ENCODE data around the gene METTL21C. TPM values are rescaled to one million over a fixed set of nuclear protein-coding genes. Genes with fewer than 3 reads are reported as not detected.

Gene METTL21C
- total RNA-seq, 2 donors from 2014 or later: not detected

DNA sequence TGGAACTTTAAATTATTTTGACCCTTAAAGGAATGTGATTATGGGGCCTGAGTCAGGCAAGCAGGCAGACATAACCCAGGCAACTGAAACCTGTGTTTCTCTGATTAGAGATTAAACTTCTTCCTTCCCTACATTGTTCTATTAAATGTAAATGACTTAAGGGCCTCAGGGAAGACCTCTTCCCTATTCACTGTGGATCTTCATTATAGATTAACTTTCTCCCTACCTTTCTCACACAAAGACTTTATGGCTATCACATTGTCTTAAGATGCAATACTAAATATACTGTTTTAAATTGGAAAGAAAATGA, 8.8 kb upstream of the METTL21C start:
- TF ChIP-seq POLR2AphosphoS5 (IDR thresholded peaks at IDR 0.05) (no peak), CTCF (IDR thresholded peaks at IDR 0.05) (no peak), POLR2A (IDR thresholded peaks at IDR 0.05) (no peak)
- Histone ChIP-seq H3K36me3 (no peaks in the 10 kb centered on the region), H3K9me3 (no peaks in the 10 kb centered on the region), H3K27me3 (replicated peaks; ENCODE audit: insufficient read depth) (no peaks in the 10 kb centered on the region), H3K4me1 (replicated peaks) (no peaks in the 10 kb centered on the region), H3K4me3 (no peak overlapping the region), H3K27ac (no peak overlapping the region)
- no peak for DNase-seq (ENCODE audit: low spot score)
- intact Hi-C loops (cut with DNase I): loop anchor here (5.0 kb wide), 1 partner anchor 106 kb away; the partner anchor contains the start of gene TPP2

DNA sequence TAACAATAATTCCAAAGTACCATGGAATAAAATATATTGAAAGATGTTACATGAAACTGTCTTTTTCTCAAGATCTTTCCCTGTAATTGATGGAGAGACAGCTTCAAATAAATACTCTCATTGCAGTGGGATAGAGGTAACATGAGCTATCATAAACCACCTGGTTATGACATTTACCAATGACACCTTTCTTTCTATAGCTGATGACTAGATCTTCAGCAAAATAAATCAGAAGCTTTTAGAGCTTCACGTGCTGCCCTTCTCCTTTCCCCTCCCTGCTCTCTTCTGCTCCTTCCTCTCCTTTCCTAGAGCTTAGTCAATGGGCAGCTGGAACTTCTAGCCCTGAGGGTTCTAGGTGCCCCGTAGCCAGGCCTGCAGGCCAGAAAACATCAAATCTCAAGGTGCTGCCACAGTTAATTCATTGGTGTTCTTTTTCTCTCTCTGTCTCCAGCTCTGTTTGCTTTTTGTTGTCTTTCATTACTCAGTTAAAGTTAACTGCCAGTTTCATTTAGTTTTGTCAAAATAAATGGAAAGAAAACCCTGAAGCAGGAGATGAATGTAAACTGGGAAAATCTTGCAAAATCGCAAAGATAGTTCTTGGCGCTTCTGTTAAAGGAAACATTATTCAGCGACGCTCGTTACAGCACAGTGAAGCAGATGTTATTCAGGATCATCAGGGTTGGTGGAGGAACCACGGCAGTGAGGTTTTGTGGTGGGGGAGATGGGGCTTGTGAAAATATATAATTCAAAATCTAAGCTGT, 8.3 kb upstream of the METTL21C start:
- WGBS: 52% methylated on average over 8 of the region's 8 CpGs
- Histone ChIP-seq H3K27me3 (replicated peaks; ENCODE audit: insufficient read depth) (no peaks in the 10 kb centered on the region), H3K4me1 (replicated peaks) (no peaks in the 10 kb centered on the region), H3K36me3 (no peaks in the 10 kb centered on the region), H3K4me3 (no peak overlapping the region), H3K27ac (no peak overlapping the region), H3K9me3 (no peaks in the 10 kb centered on the region)
- intact Hi-C loops (cut with DNase I): loop anchor here (5.0 kb wide), 1 partner anchor 106 kb away; the partner anchor contains the start of gene TPP2
- TF ChIP-seq POLR2A (IDR thresholded peaks at IDR 0.05): no peak
- TF ChIP-seq CTCF (IDR thresholded peaks at IDR 0.05): no peak
- no peak for TF ChIP-seq POLR2AphosphoS5 (IDR thresholded peaks at IDR 0.05)
- no peak for DNase-seq (ENCODE audit: low spot score)

GRCh38 chr13:102701331-102701730, 6.5 kb upstream of the METTL21C start:
- Histone ChIP-seq H3K4me3 (no peak overlapping the region), H3K27ac (no peak overlapping the region), H3K27me3 (replicated peaks; ENCODE audit: insufficient read depth) (no peaks in the 10 kb centered on the region), H3K9me3 (no peaks in the 10 kb centered on the region), H3K36me3 (no peaks in the 10 kb centered on the region), H3K4me1 (replicated peaks) (no peaks in the 10 kb centered on the region)
- TF ChIP-seq CTCF (IDR thresholded peaks at IDR 0.05) (no peak), POLR2A (IDR thresholded peaks at IDR 0.05) (no peak), POLR2AphosphoS5 (IDR thresholded peaks at IDR 0.05) (no peak)
- DNase-seq (ENCODE audit: low spot score): no peak
- WGBS: 80% methylated on average over 5 of the region's 5 CpGs
- intact Hi-C loops (cut with DNase I): loop anchor here (5.0 kb wide), 1 partner anchor 104 kb away; the partner anchor contains the start of gene TPP2

- Histone ChIP-seq H3K36me3 (no peaks in the 10 kb centered on the region), H3K27ac (no peak overlapping the region), H3K4me3 (no peak overlapping the region), H3K9me3 (no peaks in the 10 kb centered on the region), H3K27me3 (replicated peaks; ENCODE audit: insufficient read depth) (no peaks in the 10 kb centered on the region), H3K4me1 (replicated peaks) (no peaks in the 10 kb centered on the region)
- TF ChIP-seq POLR2A (IDR thresholded peaks at IDR 0.05): no peak
- TF ChIP-seq POLR2AphosphoS5 (IDR thresholded peaks at IDR 0.05): no peak
- TF ChIP-seq CTCF (IDR thresholded peaks at IDR 0.05): no peak
- 64% methylated on average over 14 of the region's 14 CpGs for WGBS
- intact Hi-C loops (cut with DNase I): loop anchor here (5.0 kb wide), 1 partner anchor 103 kb away; the partner anchor contains the start of gene TPP2
- DNase-seq (ENCODE audit: low spot score): no peak
These were observed 5.5 kb upstream of the METTL21C start for GRCh38 chr13:102700088-102701031.
